Stimulated activated CD4-positive, alpha-beta T cell treated with anti-CD3 and anti-CD28 coated beads, Interleukin-2, amount 100 ng/mL, for 48 hours (primary cell): Measurements from ENCODE around the gene MCRIP1.

Source experiments
- DNase-seq, 2 donors: peaks; one replicate each; pipeline ENCODE4 v3.0.0-alpha.2; 2020

The MCRIP1 gene

GRCh38 chr17:81860756-81861568, 27.9 kb upstream of the MCRIP1 start:
- DNase-seq, result peak; percentile 99 to 100

GRCh38 chr17:81859906-81860755, 27.0 kb upstream of the MCRIP1 start, which contains the start of gene P4HB:
TSS of gene P4HB (minus strand) at chr17:81860535. CDS start at chr17:81860471, 64 bp downstream.
- DNase-seq, result peak in 1 of 2 donors; percentile 92

GRCh38 chr17:81858967-81859905, 26.1 kb upstream of the MCRIP1 start:
- no peak for DNase-seq

GRCh38 chr17:81858170-81858966, 25.3 kb upstream of the MCRIP1 start:
- DNase-seq, result no peak

- no peak for DNase-seq
Observed at GRCh38 chr17:81854974-81855774, 22.1 kb upstream of the MCRIP1 start.

GRCh38 chr17:81852237-81852636, 19.1 kb upstream of the MCRIP1 start:
- no peak for DNase-seq

- no peak for DNase-seq
Observed at GRCh38 chr17:81851423-81851822, 18.3 kb upstream of the MCRIP1 start.

- no peak for DNase-seq
Observed at GRCh38 chr17:81849457-81849856, 16.4 kb upstream of the MCRIP1 start.

GRCh38 chr17:81846743-81847689, 13.9 kb upstream of the MCRIP1 start:
- DNase-seq, result no peak

- no peak for DNase-seq
Observed at GRCh38 chr17:81845881-81846742, 13.0 kb upstream of the MCRIP1 start.

GRCh38 chr17:81845361-81845760, 12.3 kb upstream of the MCRIP1 start:
- no peak for DNase-seq

GRCh38 chr17:81844887-81845286, 11.8 kb upstream of the MCRIP1 start:
- no peak for DNase-seq

GRCh38 chr17:81844327-81844851, 11.3 kb upstream of the MCRIP1 start:
- DNase-seq, result no peak

GRCh38 chr17:81843713-81844326, 10.7 kb upstream of the MCRIP1 start:
- no peak for DNase-seq

- no peak for DNase-seq
Observed at GRCh38 chr17:81842725-81843504, 9.8 kb upstream of the MCRIP1 start.

- no peak for DNase-seq
Observed at GRCh38 chr17:81842378-81842724, 9.3 kb upstream of the MCRIP1 start.

- DNase-seq, result no peak
Observed at GRCh38 chr17:81841866-81842265, 8.8 kb upstream of the MCRIP1 start.
